ENCODE measurements around the gene GPR107. TPM values are rescaled to one million over a fixed set of nuclear protein-coding genes. Genes with fewer than 3 reads are reported as not detected.

GPR107 gene
- total RNA-seq, 1 donor = 19.8 TPM

- no peaks in the 10 kb centered on the region for H3K9me3 ChIP-seq (ENCODE audit: low read depth, low read length)
- no peak overlapping the region for H3K4me3 ChIP-seq (ENCODE audit: low read length)
- no peaks in the 10 kb centered on the region for H3K27me3 ChIP-seq (ENCODE audit: insufficient read depth, low read length)
- peaks cover 31% of the 10 kb centered on the region for H3K4me1 ChIP-seq (ENCODE audit: insufficient read depth, low read length)
Measured at GRCh38 chr9:130060296-130060695, 6.6 kb downstream of the GPR107 start.

GRCh38 chr9:130062750-130063149 lies 9.0 kb downstream of the GPR107 start:
- Histone ChIP-seq H3K27me3 (ENCODE audit: insufficient read depth, low read length) (no peaks in the 10 kb centered on the region), H3K9me3 (ENCODE audit: low read depth, low read length) (no peaks in the 10 kb centered on the region), H3K4me3 (ENCODE audit: low read length) (no peak overlapping the region), H3K4me1 (ENCODE audit: insufficient read depth, low read length) (peaks cover 32% of the 10 kb centered on the region)

GRCh38 chr9:130064621-130065020 lies 10.9 kb downstream of the GPR107 start:
- H3K4me1 ChIP-seq (ENCODE audit: insufficient read depth, low read length) = peaks cover 48% of the 10 kb centered on the region
- no peaks in the 10 kb centered on the region for H3K27me3 ChIP-seq (ENCODE audit: insufficient read depth, low read length)
- no peak overlapping the region for H3K4me3 ChIP-seq (ENCODE audit: low read length)
- no peaks in the 10 kb centered on the region for H3K9me3 ChIP-seq (ENCODE audit: low read depth, low read length)

GRCh38 chr9:130069048-130069447 lies 15.3 kb downstream of the GPR107 start:
- Histone ChIP-seq H3K27me3 (ENCODE audit: insufficient read depth, low read length) (no peaks in the 10 kb centered on the region), H3K9me3 (ENCODE audit: low read depth, low read length) (no peaks in the 10 kb centered on the region), H3K4me1 (ENCODE audit: insufficient read depth, low read length) (peaks cover 38% of the 10 kb centered on the region), H3K4me3 (ENCODE audit: low read length) (no peak overlapping the region)

- H3K4me1 ChIP-seq (ENCODE audit: insufficient read depth, low read length) = peaks cover 42% of the 10 kb centered on the region
- no peak overlapping the region for H3K4me3 ChIP-seq (ENCODE audit: low read length)
- no peaks in the 10 kb centered on the region for H3K9me3 ChIP-seq (ENCODE audit: low read depth, low read length)
- H3K27me3 ChIP-seq (ENCODE audit: insufficient read depth, low read length) = no peaks in the 10 kb centered on the region
Measured at GRCh38 chr9:130072515-130073235, 19.0 kb downstream of the GPR107 start.

GRCh38 chr9:130073373-130073772 lies 19.7 kb downstream of the GPR107 start:
- Histone ChIP-seq H3K4me1 (ENCODE audit: insufficient read depth, low read length) (peaks cover 35% of the 10 kb centered on the region), H3K4me3 (ENCODE audit: low read length) (no peak overlapping the region), H3K27me3 (ENCODE audit: insufficient read depth, low read length) (no peaks in the 10 kb centered on the region), H3K9me3 (ENCODE audit: low read depth, low read length) (no peaks in the 10 kb centered on the region)

- Histone ChIP-seq H3K4me1 (ENCODE audit: insufficient read depth, low read length) (peaks cover 15% of the 10 kb centered on the region), H3K4me3 (ENCODE audit: low read length) (no peak overlapping the region), H3K27me3 (ENCODE audit: insufficient read depth, low read length) (no peaks in the 10 kb centered on the region), H3K9me3 (ENCODE audit: low read depth, low read length) (no peaks in the 10 kb centered on the region)
Measured at GRCh38 chr9:130078547-130078946, 24.8 kb downstream of the GPR107 start.

- no peaks in the 10 kb centered on the region for H3K27me3 ChIP-seq (ENCODE audit: insufficient read depth, low read length)
- H3K9me3 ChIP-seq (ENCODE audit: low read depth, low read length) = no peaks in the 10 kb centered on the region
- H3K4me3 ChIP-seq (ENCODE audit: low read length) = no peak overlapping the region
- no peaks in the 10 kb centered on the region for H3K4me1 ChIP-seq (ENCODE audit: insufficient read depth, low read length)
Measured at GRCh38 chr9:130084337-130084736, 30.6 kb downstream of the GPR107 start.

- H3K4me3 ChIP-seq (ENCODE audit: low read length) = no peak overlapping the region
- no peaks in the 10 kb centered on the region for H3K4me1 ChIP-seq (ENCODE audit: insufficient read depth, low read length)
- H3K27me3 ChIP-seq (ENCODE audit: insufficient read depth, low read length) = no peaks in the 10 kb centered on the region
- H3K9me3 ChIP-seq (ENCODE audit: low read depth, low read length) = no peaks in the 10 kb centered on the region
Measured at GRCh38 chr9:130088051-130088450, 34.3 kb downstream of the GPR107 start.

- no peaks in the 10 kb centered on the region for H3K27me3 ChIP-seq (ENCODE audit: insufficient read depth, low read length)
- H3K4me1 ChIP-seq (ENCODE audit: insufficient read depth, low read length) = no peaks in the 10 kb centered on the region
- no peak overlapping the region for H3K4me3 ChIP-seq (ENCODE audit: low read length)
- H3K9me3 ChIP-seq (ENCODE audit: low read depth, low read length) = no peaks in the 10 kb centered on the region
Measured at GRCh38 chr9:130089141-130089540, 35.4 kb downstream of the GPR107 start.

- Histone ChIP-seq H3K4me1 (ENCODE audit: insufficient read depth, low read length) (no peaks in the 10 kb centered on the region), H3K27me3 (ENCODE audit: insufficient read depth, low read length) (no peaks in the 10 kb centered on the region), H3K4me3 (ENCODE audit: low read length) (no peak overlapping the region), H3K9me3 (ENCODE audit: low read depth, low read length) (no peaks in the 10 kb centered on the region)
Measured at GRCh38 chr9:130090915-130091314, 37.2 kb downstream of the GPR107 start.

- no peaks in the 10 kb centered on the region for H3K4me1 ChIP-seq (ENCODE audit: insufficient read depth, low read length)
- H3K4me3 ChIP-seq (ENCODE audit: low read length) = no peak overlapping the region
- no peaks in the 10 kb centered on the region for H3K27me3 ChIP-seq (ENCODE audit: insufficient read depth, low read length)
- H3K9me3 ChIP-seq (ENCODE audit: low read depth, low read length) = no peaks in the 10 kb centered on the region
Measured at GRCh38 chr9:130092910-130093309, 39.2 kb downstream of the GPR107 start.

- no peaks in the 10 kb centered on the region for H3K4me1 ChIP-seq (ENCODE audit: insufficient read depth, low read length)
- H3K9me3 ChIP-seq (ENCODE audit: low read depth, low read length) = no peaks in the 10 kb centered on the region
- no peak overlapping the region for H3K4me3 ChIP-seq (ENCODE audit: low read length)
- no peaks in the 10 kb centered on the region for H3K27me3 ChIP-seq (ENCODE audit: insufficient read depth, low read length)
Measured at GRCh38 chr9:130095872-130096271, 42.2 kb downstream of the GPR107 start.

GRCh38 chr9:130100681-130101080 lies 47.0 kb downstream of the GPR107 start:
- Histone ChIP-seq H3K4me3 (ENCODE audit: low read length) (no peak overlapping the region), H3K9me3 (ENCODE audit: low read depth, low read length) (no peaks in the 10 kb centered on the region), H3K27me3 (ENCODE audit: insufficient read depth, low read length) (no peaks in the 10 kb centered on the region), H3K4me1 (ENCODE audit: insufficient read depth, low read length) (no peaks in the 10 kb centered on the region)

- H3K9me3 ChIP-seq (ENCODE audit: low read depth, low read length) = no peaks in the 10 kb centered on the region
Measured at GRCh38 chr9:130101915-130102314, 48.2 kb downstream of the GPR107 start.

GRCh38 chr9:130104491-130105193 lies 50.9 kb downstream of the GPR107 start:
- Histone ChIP-seq H3K9me3 (ENCODE audit: low read depth, low read length) (no peaks in the 10 kb centered on the region), H3K27me3 (ENCODE audit: insufficient read depth, low read length) (no peaks in the 10 kb centered on the region), H3K4me3 (ENCODE audit: low read length) (no peak overlapping the region), H3K4me1 (ENCODE audit: insufficient read depth, low read length) (no peaks in the 10 kb centered on the region)

More at GRCh38 chr9:130101915-130102314, 48.2 kb downstream of the GPR107 start:
- Histone ChIP-seq H3K27me3 (ENCODE audit: insufficient read depth, low read length) (no peaks in the 10 kb centered on the region), H3K4me1 (ENCODE audit: insufficient read depth, low read length) (no peaks in the 10 kb centered on the region), H3K4me3 (ENCODE audit: low read length) (no peak overlapping the region)

All from mononuclear cell (primary cell).